GM18517 (cell line): Measurements from ENCODE around the gene GABRG3.

Experiments
- ATAC-seq: cut with Tn5 transposase; IDR thresholded peaks from one replicate; pipeline ENCODE4 v1.9.1; 2021; ENCODE audit warnings: mild to moderate bottlenecking, moderate library complexity; ENCODE audit not compliant: unreplicated experiment

The GABRG3 gene

GRCh38 chr15:26970712-26971210, at the start of gene GABRG3:
TSS of gene GABRG3 (plus strand) at chr15:26971181.
- no peak for ATAC-seq

- ATAC-seq = no peak
These were observed 49.5 kb upstream of the GABRG3 start for GRCh38 chr15:26921433-26921832.

- ATAC-seq = no peak
These were observed 44.9 kb upstream of the GABRG3 start for GRCh38 chr15:26926081-26926480.

- no peak for ATAC-seq
These were observed 42.9 kb upstream of the GABRG3 start for GRCh38 chr15:26928051-26928450.

GRCh38 chr15:26929588-26929987, 41.4 kb upstream of the GABRG3 start:
- ATAC-seq = no peak

- no peak for ATAC-seq
These were observed 36.1 kb upstream of the GABRG3 start for GRCh38 chr15:26934848-26935247.

- no peak for ATAC-seq
These were observed 35.7 kb upstream of the GABRG3 start for GRCh38 chr15:26935322-26935721.

- no peak for ATAC-seq
These were observed 34.5 kb upstream of the GABRG3 start for GRCh38 chr15:26936502-26936901.

GRCh38 chr15:26937134-26937533, 33.8 kb upstream of the GABRG3 start:
- ATAC-seq = no peak

- no peak for ATAC-seq
These were observed 31.6 kb upstream of the GABRG3 start for GRCh38 chr15:26939398-26939797.

GRCh38 chr15:26941489-26941888, 29.5 kb upstream of the GABRG3 start:
- no peak for ATAC-seq

GRCh38 chr15:26943866-26944265, 27.1 kb upstream of the GABRG3 start:
- no peak for ATAC-seq

- no peak for ATAC-seq
These were observed 25.9 kb upstream of the GABRG3 start for GRCh38 chr15:26945046-26945445.

- ATAC-seq = no peak
These were observed 21.0 kb upstream of the GABRG3 start for GRCh38 chr15:26950001-26950400.

GRCh38 chr15:26954403-26954802, 16.6 kb upstream of the GABRG3 start:
- no peak for ATAC-seq

- ATAC-seq = no peak
These were observed 3.2 kb upstream of the GABRG3 start for GRCh38 chr15:26967719-26968269.

GRCh38 chr15:26968806-26969205, 2.2 kb upstream of the GABRG3 start:
- ATAC-seq = no peak

- no peak for ATAC-seq
These were observed 464 bp downstream of the GABRG3 start for GRCh38 chr15:26971271-26972018.

- no peak for ATAC-seq
These were observed 1.7 kb downstream of the GABRG3 start for GRCh38 chr15:26972636-26973035.

GRCh38 chr15:26974120-26974780, 3.3 kb downstream of the GABRG3 start:
- no peak for ATAC-seq

GRCh38 chr15:26981492-26981891, 10.5 kb downstream of the GABRG3 start:
- ATAC-seq = no peak

- no peak for ATAC-seq
These were observed 12.8 kb downstream of the GABRG3 start for GRCh38 chr15:26983822-26984221.
